MCF 10A (cell line): ENCODE data around the gene NDUFS8. TPM values are rescaled to one million over a fixed set of nuclear protein-coding genes. Genes with fewer than 3 reads are reported as not detected.

ENCODE experiments used
- BruUV-seq: library from RNA; stranded (reverse); fragments of 400-500 nt; replicated peaks from 2 replicates; lab custom pipeline; 2021; lab: Mats Ljungman, UMichigan
- CTCF ChIA-PET: fragments of 300-600 bp; sonication (Branson Sonifier 250); formaldehyde crosslinking; extraction: SDS; loops from one replicate; lab custom pipeline; 2021; ENCODE audit warnings: antibody characterized with exemption, inconsistent platforms; lab: Yijun Ruan, JAX
- POLR2A ChIA-PET: fragments of 300-600, 350-650 bp; sonication (Branson Sonifier 250); formaldehyde crosslinking; extraction: SDS; loops from one replicate; lab custom pipeline; 2020; ENCODE audit warnings: antibody characterized with exemption, inconsistent platforms; lab: Yijun Ruan, JAX
- DNase-seq: peaks from one replicate; pipeline ENCODE4 v3.0.0-alpha.2; 2018; ENCODE audit not compliant: unreplicated experiment
- H3K27ac Mint-ChIP-seq: one replicate; pipeline ENCODE4 v1.8.0; 2022; ENCODE audit warnings: mild to moderate bottlenecking, low read depth, mixed read lengths; ENCODE audit not compliant: unreplicated experiment
- H3K27me3 Mint-ChIP-seq: one replicate; pipeline ENCODE4 v1.8.0; 2022; ENCODE audit warnings: mixed read lengths; ENCODE audit not compliant: insufficient read depth, unreplicated experiment
- H3K36me3 Mint-ChIP-seq: one replicate; pipeline ENCODE4 v1.8.0; 2022; ENCODE audit warnings: mild to moderate bottlenecking, moderate library complexity, mixed read lengths; ENCODE audit not compliant: insufficient read depth, unreplicated experiment
- H3K4me1 Mint-ChIP-seq: one replicate; pipeline ENCODE4 v1.8.0; 2022; ENCODE audit warnings: mixed read lengths; ENCODE audit not compliant: insufficient read depth, unreplicated experiment
- H3K4me3 Mint-ChIP-seq: one replicate; pipeline ENCODE4 v1.8.0; 2022; ENCODE audit warnings: mild to moderate bottlenecking, moderate library complexity, mixed read lengths; ENCODE audit not compliant: unreplicated experiment
- H3K9me3 Mint-ChIP-seq: one replicate; pipeline ENCODE4 v1.8.0; 2022; ENCODE audit warnings: mixed read lengths; ENCODE audit not compliant: unreplicated experiment
- CTCF ChIP-seq: fragments of 200-600 bp; IDR thresholded peaks from one replicate; pipeline ENCODE4 v1.8.0; 2022; ENCODE audit warnings: antibody characterized with exemption, mild to moderate bottlenecking; ENCODE audit not compliant: unreplicated experiment
- intact Hi-C: fragments of 100-400 bp; cut with micrococcal nuclease; formaldehyde crosslinking; loops from 2 replicates; pipeline ENCODE4 v1.14.1; 2022
- total RNA-seq: library from RNA; stranded (reverse); gene quantifications from 2 replicates; pipeline ENCODE4 v1.2.3, GENCODE V29; 2022

The NDUFS8 gene
- total RNA-seq, 1 experiment from 2014 or later, result 211 TPM

GRCh38 chr11:68047437-68048290 lies 17.2 kb downstream of the NDUFS8 start:
- ChIA-PET CTCF (interaction anchor here (0.7 kb wide), 1 partner anchor 200 kb away, joined by 3 read pairs; no protein-coding TSS in a partner anchor), POLR2A (interaction anchor here (1.3 kb wide), 1 partner anchor 8 kb away, joined by 3 read pairs; the partner anchor contains the start of gene TCIRG1)
- Mint-ChIP-seq H3K4me1 (no peaks in the 10 kb centered on the region), H3K36me3 (peaks cover 5% of the 10 kb centered on the region), H3K4me3 (no peak overlapping the region), H3K9me3 (no peaks in the 10 kb centered on the region), H3K27ac (no peak overlapping the region), H3K27me3 (no peaks in the 10 kb centered on the region)
- no TSS peak for BruUV-seq
- intact Hi-C loops, result no loop called here
- DNase-seq, result no peak
- TF ChIP-seq CTCF, result no peak

GRCh38 chr11:68048681-68049508 lies 18.4 kb downstream of the NDUFS8 start:
- Mint-ChIP-seq H3K4me3 (no peak overlapping the region), H3K36me3 (peaks cover 5% of the 10 kb centered on the region), H3K27ac (no peak overlapping the region), H3K9me3 (no peaks in the 10 kb centered on the region), H3K4me1 (no peaks in the 10 kb centered on the region), H3K27me3 (no peaks in the 10 kb centered on the region)
- no peak for DNase-seq
- BruUV-seq, result no TSS peak
- no peak for TF ChIP-seq CTCF
- ChIA-PET POLR2A (interaction anchor here (0.7 to 1.3 kb wide), 2 partner anchors 10 to 149 kb away, joined by 3 read pairs; partner anchors contain the start of gene TCIRG1), CTCF (interaction anchor here (0.7 kb wide), 1 partner anchor 202 kb away, joined by 3 read pairs; no protein-coding TSS in a partner anchor)
- intact Hi-C loops, result no loop called here

- no peak for TF ChIP-seq CTCF
- H3K4me1 Mint-ChIP-seq, result no peaks in the 10 kb centered on the region
- POLR2A ChIA-PET, result interaction anchor here (0.7 to 1.4 kb wide), 2 partner anchors 19 to 148 kb away, joined by 3 read pairs; partner anchors contain the start of gene NDUFS8
- H3K9me3 Mint-ChIP-seq, result no peaks in the 10 kb centered on the region
- no peak for DNase-seq
- no peak overlapping the region for H3K4me3 Mint-ChIP-seq
- CTCF ChIA-PET, result no interaction called here
- H3K27ac Mint-ChIP-seq, result no peak overlapping the region
- peaks cover 5% of the 10 kb centered on the region for H3K36me3 Mint-ChIP-seq
- no peaks in the 10 kb centered on the region for H3K27me3 Mint-ChIP-seq
- intact Hi-C loops, result no loop called here
- no TSS peak for BruUV-seq
These were observed 19.3 kb downstream of the NDUFS8 start for GRCh38 chr11:68049509-68050370.
